AG04450 (cell line): Measurements from ENCODE around the gene C11orf71. TPM values are rescaled to one million over a fixed set of nuclear protein-coding genes. Genes with fewer than 3 reads are reported as not detected.

Source experiments
- CTCF ChIA-PET: fragments of 300-600, 350-600 bp; formaldehyde crosslinking; extraction: SDS; loops from one replicate; lab custom pipeline; 2022; ENCODE audit warnings: antibody characterized with exemption, inconsistent platforms; lab: Charles Lee
- POLR2A ChIA-PET: fragments of 350-600 bp; formaldehyde crosslinking; extraction: SDS; loops from one replicate; lab custom pipeline; 2021; ENCODE audit warnings: antibody characterized with exemption, inconsistent platforms; lab: Yijun Ruan, JAX
- DNase-seq: peaks from one replicate; pipeline ENCODE4 v3.0.0-alpha.2; 2011; ENCODE audit warnings: low read depth, low spot score
- H3K27ac ChIP-seq: one replicate; pipeline ENCODE4 v1.5.1; 2012; ENCODE audit warnings: low read depth, low read length, control low read depth
- H3K27me3 ChIP-seq: one replicate; pipeline ENCODE4 v1.6.0; 2012; ENCODE audit warnings: low read length; ENCODE audit not compliant: control insufficient read depth, insufficient read depth
- H3K4me3 ChIP-seq: 2 replicates; pipeline ENCODE4 v1.5.1; 2011; ENCODE audit warnings: mild to moderate bottlenecking, low read depth, low read length, control low read depth
- H3K9me3 ChIP-seq: 2 replicates; pipeline ENCODE4 v1.5.1; 2012; ENCODE audit warnings: low read length; ENCODE audit not compliant: control insufficient read depth, insufficient read depth
- polyA plus RNA-seq: library from polyadenylated mRNA; depleted of rRNA; stranded (reverse); fragments of >200 nt; gene quantifications from 2 replicates; pipeline ENCODE4 v1.2.3, GENCODE V29; 2011; rRNA removed
- TF ChIP-seq, protein P1 (sequence below): IDR thresholded peaks from 2 replicates; pipeline ENCODE4 v1.5.1; 2011; ENCODE audit warnings: low read depth, low read length, control low read depth, inconsistent platforms

Gene C11orf71
- polyA plus RNA-seq, 1 experiment = 4.5 TPM

DNA sequence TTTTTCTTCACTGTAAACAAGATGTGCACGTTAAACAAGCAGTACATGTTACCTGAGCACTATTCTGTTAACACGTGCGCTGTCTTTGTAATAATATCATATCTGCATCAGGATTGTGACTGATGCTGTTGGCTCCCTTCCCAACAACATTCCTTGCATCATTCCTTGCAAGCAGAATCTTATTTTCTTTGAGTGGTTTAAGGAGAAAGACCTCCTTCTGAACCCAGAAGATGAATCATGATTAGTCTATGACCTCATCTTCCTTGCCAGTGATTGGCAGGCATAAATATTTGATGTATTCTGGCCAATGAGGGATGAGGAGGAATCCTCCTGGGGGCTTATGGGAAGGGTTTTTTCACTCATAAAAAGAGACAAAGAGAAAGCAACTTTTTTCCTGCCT lies 46.2 kb downstream of the C11orf71 start:
- Histone ChIP-seq H3K4me3 (no peak overlapping the region), H3K9me3 (no peaks in the 10 kb centered on the region), H3K27ac (no peak overlapping the region), H3K27me3 (no peaks in the 10 kb centered on the region)
- ChIA-PET CTCF (interaction anchor here (3.6 kb wide), 1 partner anchor 14 kb away, joined by 13 read pairs; no protein-coding TSS in a partner anchor), POLR2A (no interaction called here)
- TF ChIP-seq, protein P1, sequence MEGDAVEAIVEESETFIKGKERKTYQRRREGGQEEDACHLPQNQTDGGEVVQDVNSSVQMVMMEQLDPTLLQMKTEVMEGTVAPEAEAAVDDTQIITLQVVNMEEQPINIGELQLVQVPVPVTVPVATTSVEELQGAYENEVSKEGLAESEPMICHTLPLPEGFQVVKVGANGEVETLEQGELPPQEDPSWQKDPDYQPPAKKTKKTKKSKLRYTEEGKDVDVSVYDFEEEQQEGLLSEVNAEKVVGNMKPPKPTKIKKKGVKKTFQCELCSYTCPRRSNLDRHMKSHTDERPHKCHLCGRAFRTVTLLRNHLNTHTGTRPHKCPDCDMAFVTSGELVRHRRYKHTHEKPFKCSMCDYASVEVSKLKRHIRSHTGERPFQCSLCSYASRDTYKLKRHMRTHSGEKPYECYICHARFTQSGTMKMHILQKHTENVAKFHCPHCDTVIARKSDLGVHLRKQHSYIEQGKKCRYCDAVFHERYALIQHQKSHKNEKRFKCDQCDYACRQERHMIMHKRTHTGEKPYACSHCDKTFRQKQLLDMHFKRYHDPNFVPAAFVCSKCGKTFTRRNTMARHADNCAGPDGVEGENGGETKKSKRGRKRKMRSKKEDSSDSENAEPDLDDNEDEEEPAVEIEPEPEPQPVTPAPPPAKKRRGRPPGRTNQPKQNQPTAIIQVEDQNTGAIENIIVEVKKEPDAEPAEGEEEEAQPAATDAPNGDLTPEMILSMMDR = no peak
- peak; percentile 62 for DNase-seq

DNA sequence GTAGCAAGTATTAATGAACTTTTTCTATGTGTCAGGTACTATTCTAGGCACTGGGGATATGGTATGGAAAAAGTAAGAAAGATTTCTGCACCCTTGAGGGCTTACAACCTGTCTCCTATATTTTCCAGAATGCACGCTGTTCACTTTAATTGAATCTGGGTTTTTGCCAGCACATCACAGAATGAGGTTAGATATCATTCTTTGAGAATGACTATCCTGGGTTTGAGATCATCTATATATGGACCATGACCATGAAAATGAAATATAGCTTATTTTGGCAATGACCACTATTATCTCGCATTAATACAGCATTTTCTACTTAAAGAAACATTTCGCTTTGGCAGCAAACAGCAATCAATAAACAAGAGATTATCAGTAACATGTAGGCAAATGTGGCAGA lies 46.9 kb downstream of the C11orf71 start:
- DNase-seq = no peak
- Histone ChIP-seq H3K9me3 (no peaks in the 10 kb centered on the region), H3K4me3 (no peak overlapping the region), H3K27me3 (no peaks in the 10 kb centered on the region), H3K27ac (no peak overlapping the region)
- POLR2A ChIA-PET = no interaction called here
- TF ChIP-seq, protein P1 = no peak
- CTCF ChIA-PET = interaction anchor here (3.6 kb wide), 1 partner anchor 14 kb away, joined by 13 read pairs; no protein-coding TSS in a partner anchor

DNA sequence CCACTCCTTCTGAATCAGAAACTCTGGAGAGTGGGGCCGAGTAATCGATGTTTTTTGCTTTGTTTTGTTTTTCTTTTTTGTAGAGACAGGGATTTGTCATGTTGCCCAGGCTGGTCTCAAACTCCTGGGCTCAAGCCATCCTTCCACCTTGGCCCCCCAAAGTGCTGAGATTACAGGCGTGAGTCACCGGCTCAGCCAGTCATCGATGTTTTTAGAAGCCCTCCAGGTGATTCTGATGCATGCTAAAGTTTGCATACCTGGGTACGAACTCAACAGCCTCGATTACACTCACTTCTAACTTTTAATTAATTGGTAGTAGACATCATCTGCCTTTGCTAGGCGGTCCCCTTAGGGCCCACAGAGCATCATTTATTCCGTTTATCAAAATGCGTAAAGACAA lies 50.3 kb downstream of the C11orf71 start:
- H3K4me3 ChIP-seq = no peak overlapping the region
- H3K27ac ChIP-seq = no peak overlapping the region
- ChIA-PET POLR2A (interaction anchor here (0.7 kb wide), 1 partner anchor 48 kb away, joined by 6 read pairs; no protein-coding TSS in a partner anchor), CTCF (interaction anchor here (0.7 to 1.8 kb wide), 7 partner anchors 10 to 1406 kb away, joined by 3 to 6 read pairs (median 4); no protein-coding TSS in a partner anchor)
- no peak for DNase-seq
- TF ChIP-seq, protein P1 = no peak
- H3K27me3 ChIP-seq = no peaks in the 10 kb centered on the region
- H3K9me3 ChIP-seq = peaks cover 5% of the 10 kb centered on the region; the same call in 1 of the 2 replicates

Other genes with a start within 250 kb of the C11orf71 start
- 188 and 217 TPM in 2 replicates for gene NNMT, start 104.1 kb downstream of the C11orf71 start, polyA plus RNA-seq
- gene RBM7, start 155 bp upstream of the C11orf71 start, polyA plus RNA-seq = 57.1 and 59.8 TPM in 2 replicates
- gene REXO2, start 39.0 kb upstream of the C11orf71 start, polyA plus RNA-seq = 310 and 401 TPM in 2 replicates
- not detected in 2 replicates for gene NXPE1, start 159.4 kb upstream of the C11orf71 start, polyA plus RNA-seq
- gene NXPE4, start 195.3 kb upstream of the C11orf71 start, polyA plus RNA-seq = not detected in 2 replicates